ENCODE measurements around the gene SPTBN4. TPM values are rescaled to one million over a fixed set of nuclear protein-coding genes. Genes with fewer than 3 reads are reported as not detected.
A peak's percentile ranks its signal among the peaks of the same experiment; 100 is the strongest.

SPTBN4 gene
- total and polyA plus RNA-seq, 2 of the 4 experiments (the other 2 are of a cell fraction) = 0.72 to 0.91 TPM

DNA sequence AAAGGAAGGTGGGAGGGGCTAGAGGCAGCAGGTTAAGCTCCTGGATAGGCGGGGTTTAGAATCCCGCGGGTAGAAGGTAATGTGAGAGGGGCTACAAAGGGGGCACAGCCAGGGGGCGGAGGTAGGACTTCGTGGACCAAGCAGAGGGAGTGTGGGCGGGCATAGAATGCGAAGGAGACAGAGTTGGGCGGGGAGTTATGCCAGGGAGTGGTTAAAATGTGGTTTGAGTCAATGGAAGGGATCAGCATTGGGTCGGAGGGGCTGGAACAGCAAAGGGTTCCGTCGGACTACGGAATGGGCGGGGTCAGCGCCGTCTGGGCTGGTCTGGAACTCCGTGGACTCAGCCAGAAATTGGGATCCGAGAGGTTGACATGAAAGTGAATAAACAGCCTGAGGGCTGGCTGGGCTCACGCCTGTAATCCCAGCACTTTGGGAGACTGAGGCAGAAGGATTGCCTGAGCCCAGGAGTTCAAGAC is 137.4 kb downstream of the SPTBN4 start:
- Histone ChIP-seq H2AK5ac (ENCODE audit: low read depth, low read length) (peak overlapping the region; percentile 67), H3K4me2 (ENCODE audit: low read depth, low read length) (peak overlapping the region; percentile 71), H3K36me3 (ENCODE audit: control insufficient read depth, insufficient read depth, low read length) (peaks cover 13% of the 10 kb centered on the region; the same call in 1 of the 2 replicates), H3K4me1 (ENCODE audit: control insufficient read depth, insufficient read depth, low read length) (peaks cover 20% of the 10 kb centered on the region), H4K91ac (ENCODE audit: insufficient read depth, low read depth, low read length) (no peak overlapping the region), H4K8ac (ENCODE audit: low read depth in 2 of 2, low read length in 2 of 2) (peak overlapping the region in 1 of 2 experiments; percentile 3; a peak in 1 of 4 replicates), H3K9ac (ENCODE audit: low read depth, low read length) (no peak overlapping the region), H2BK15ac (ENCODE audit: low read depth, low read length) (no peak overlapping the region; the same call in 2 of the 3 replicates), H4K20me1 (ENCODE audit: insufficient read depth, low read length) (peaks cover 2% of the 10 kb centered on the region; the same call in 1 of the 2 replicates), H3K56ac (ENCODE audit: extremely low read depth, insufficient read depth, low read length) (no peak overlapping the region), H3K14ac (replicated peaks; ENCODE audit: low read depth, low read length) (no peak overlapping the region), H4K5ac (ENCODE audit: low read depth, low read length) (no peak overlapping the region), H3K4me3 (ENCODE audit: insufficient read depth, low read depth, low read length) (peak overlapping the region; percentile 22), H3K18ac (ENCODE audit: low read depth, low read length) (no peak overlapping the region; the same call in 1 of the 2 replicates), H3K27ac (ENCODE audit: insufficient read depth, low read length) (peak overlapping the region; percentile 96), H2BK20ac (ENCODE audit: low read depth, low read length) (no peak overlapping the region; the same call in 1 of the 2 replicates), H2BK5ac (ENCODE audit: low read depth, low read length, poor library complexity, severe bottlenecking) (no peak overlapping the region), H3K9me1 (ENCODE audit: insufficient read depth, low read length) (peaks cover 16% of the 10 kb centered on the region), H3K4ac (ENCODE audit: low read depth, low read length) (peak overlapping the region; percentile 52), H2AK9ac (replicated peaks; ENCODE audit: low read depth, low read length, poor library complexity) (peak overlapping the region; percentile 17), H2BK120ac (ENCODE audit: low read depth, low read length) (no peak overlapping the region), H3K79me1 (ENCODE audit: low read depth in 1 of 2, low read length in 2 of 2) (peaks cover 0 to 22% of the 10 kb centered on the region in 2 experiments; a peak in 3 of 4 replicates), H3K27me3 (ENCODE audit: control insufficient read depth, insufficient read depth, low read length) (no peaks in the 10 kb centered on the region), H2AFZ (replicated peaks; ENCODE audit: low read length, poor library complexity) (peak overlapping the region; percentile 90), H3K23ac (ENCODE audit: low read depth, low read length) (no peak overlapping the region), H3K9me3 (ENCODE audit: control insufficient read depth, insufficient read depth, low read length) (no peaks in the 10 kb centered on the region)
- no peak for TF ChIP-seq RFX5 (IDR thresholded peaks at IDR 0.05; ENCODE audit: low read depth, low read length)
- no peak for TF ChIP-seq RCOR1 (IDR thresholded peaks at IDR 0.05; ENCODE audit: insufficient replicate concordance, low read length)
- TF ChIP-seq FOS (IDR thresholded peaks at IDR 0.05; ENCODE audit: low read depth, low read length) = no peak
- TF ChIP-seq MXI1 (IDR thresholded peaks at IDR 0.05; ENCODE audit: borderline replicate concordance, low read depth, low read length) = no peak
- TF ChIP-seq SMC3 (IDR thresholded peaks at IDR 0.05; ENCODE audit: low read depth, low read length) = no peak
- no peak for TF ChIP-seq MAFK (IDR thresholded peaks at IDR 0.05; ENCODE audit: low read depth, low read length)
- TF ChIP-seq, protein P1, sequence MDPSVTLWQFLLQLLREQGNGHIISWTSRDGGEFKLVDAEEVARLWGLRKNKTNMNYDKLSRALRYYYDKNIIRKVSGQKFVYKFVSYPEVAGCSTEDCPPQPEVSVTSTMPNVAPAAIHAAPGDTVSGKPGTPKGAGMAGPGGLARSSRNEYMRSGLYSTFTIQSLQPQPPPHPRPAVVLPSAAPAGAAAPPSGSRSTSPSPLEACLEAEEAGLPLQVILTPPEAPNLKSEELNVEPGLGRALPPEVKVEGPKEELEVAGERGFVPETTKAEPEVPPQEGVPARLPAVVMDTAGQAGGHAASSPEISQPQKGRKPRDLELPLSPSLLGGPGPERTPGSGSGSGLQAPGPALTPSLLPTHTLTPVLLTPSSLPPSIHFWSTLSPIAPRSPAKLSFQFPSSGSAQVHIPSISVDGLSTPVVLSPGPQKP (IDR thresholded peaks at IDR 0.05; ENCODE audit: borderline replicate concordance, low read depth, low read length) = no peak
- CTCF ChIA-PET = interaction anchor here (0.6 to 2.7 kb wide), 5 partner anchors 10 to 259 kb away, joined by 3 to 34 read pairs (median 4); no protein-coding TSS in a partner anchor
- WGBS, 2 experiments (ENCODE audit: extremely low coverage in 2 of 2, insufficient read length in 1 of 2) = 16% methylated on average over 16 of the region's 18 CpGs; no CpG with 5 or more reads in 1 of the 2 experiments
- intact Hi-C loops (cut with micrococcal nuclease) (loop anchor here (1.0 kb wide), 1 partner anchor 10 kb away; no protein-coding TSS in a partner anchor), dilution Hi-C loops (cut with HindIII; ENCODE audit: low sequenced_read_pairs, unreplicated experiment) (no loop called here), in situ Hi-C loops (cut with MboI; ENCODE audit: low sequenced_read_pairs) (loop anchor here (10.0 kb wide), 1 partner anchor 299 kb away; no protein-coding TSS in a partner anchor)
- POLR2A ChIA-PET (ENCODE audit: unreplicated experiment) = interaction anchor here (1.7 to 2.2 kb wide), 2 partner anchors 11 to 42 kb away, joined by 7 to 11 read pairs; no protein-coding TSS in a partner anchor
- BruUV-seq (replicated peaks) = no TSS peak
- ATAC-seq (ENCODE audit: low read depth) = no peak
- no peak for DNase-seq
